SK-N-SH (cell line): ENCODE measurements around the gene PCNX2.

Source experiments
- CTCF ChIP-seq: fragments of 200-600 bp; sonication (generic); IDR thresholded peaks from 2 replicates; pipeline ENCODE4 v1.6.1; 2017; ENCODE audit warnings: antibody characterized with exemption, mild to moderate bottlenecking, moderate library complexity
- GABPA ChIP-seq: IDR thresholded peaks from 2 replicates; pipeline ENCODE4 v1.4.0; 2012; ENCODE audit warnings: low read depth, mild to moderate bottlenecking

GRCh38 chr1:232991238-232991637, 304.3 kb downstream of the PCNX2 start:
- TF ChIP-seq CTCF, result no peak
- TF ChIP-seq GABPA, result no peak
